Stimulated activated CD4-positive, alpha-beta T cell treated with anti-CD3 and anti-CD28 coated beads, Interleukin-12 subunit alpha, Interleukin-12 subunit beta, amount 100 ng/mL, for 24 hours (primary cell): Measurements from ENCODE around the gene NHS.
"Not testable (repeated sequence)": the region's sequence is repeated elsewhere in the genome, so short reads cannot be mapped to it uniquely, and the experiment has no call there.

ENCODE experiments used
- DNase-seq, 2 experiments: peaks; one replicate each; pipeline ENCODE4 v3.0.0-alpha.2; 2020; ENCODE audit warnings: low read depth in 2 of 2

Gene NHS

DNA sequence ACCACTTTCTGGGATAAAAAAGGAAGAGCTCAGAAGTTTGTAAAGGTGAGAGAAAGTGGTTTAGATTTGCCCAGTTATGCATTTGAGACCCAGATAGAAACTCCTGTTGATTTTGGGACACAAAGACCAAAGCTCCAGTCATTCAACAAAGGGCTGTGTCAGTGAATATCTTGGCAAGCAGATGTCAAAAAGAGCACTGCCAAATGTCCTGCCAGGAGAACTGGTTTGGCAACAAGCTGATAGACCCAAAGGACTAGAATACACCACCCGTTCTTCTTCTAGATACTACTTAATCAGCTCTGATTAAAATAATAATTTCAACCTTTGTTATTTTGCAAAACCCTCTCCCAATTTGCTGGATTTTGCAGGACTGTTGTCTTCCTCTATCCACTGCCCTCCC, 121.4 kb downstream of the NHS start:
- DNase-seq: no peak

DNA sequence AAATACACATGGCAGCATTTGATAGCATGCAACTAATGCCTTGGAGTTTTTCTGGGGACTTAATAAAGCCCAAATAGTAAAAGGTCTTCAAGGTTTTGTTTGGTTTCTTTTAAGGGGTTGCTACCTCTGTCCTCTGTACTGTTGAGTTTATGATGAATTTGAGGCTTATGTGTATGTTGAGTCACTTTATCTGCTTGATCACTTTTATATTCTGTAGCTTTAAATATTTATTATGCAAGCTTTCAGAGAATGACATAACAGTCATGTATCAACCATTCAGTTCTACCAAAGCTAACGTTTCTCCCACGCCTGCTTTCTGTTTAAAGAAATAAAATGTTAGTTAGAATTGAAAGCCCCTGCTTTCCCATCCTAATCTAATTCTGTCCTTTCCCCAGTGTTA, 122.2 kb downstream of the NHS start:
- no peak for DNase-seq

DNA sequence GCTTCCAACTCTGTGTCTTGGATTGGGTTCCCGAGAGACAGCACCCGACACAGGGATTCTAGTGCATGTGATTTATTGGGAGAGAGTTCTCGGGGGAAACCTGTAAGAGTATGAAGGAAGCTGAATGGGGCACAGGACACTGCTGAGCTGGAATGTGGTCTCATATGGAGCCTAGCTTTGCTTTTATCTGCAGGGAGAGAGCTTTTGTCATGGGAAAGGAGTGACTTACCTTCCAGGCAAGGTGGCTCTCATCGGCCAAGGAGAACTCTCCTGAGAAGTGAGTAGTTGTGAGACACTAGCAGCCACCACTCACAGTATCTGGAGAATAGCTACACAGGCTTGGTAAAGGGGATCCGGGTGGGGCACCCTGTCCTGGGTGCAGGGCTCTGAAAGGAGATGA, 124.5 kb downstream of the NHS start:
- DNase-seq: no peak

DNA sequence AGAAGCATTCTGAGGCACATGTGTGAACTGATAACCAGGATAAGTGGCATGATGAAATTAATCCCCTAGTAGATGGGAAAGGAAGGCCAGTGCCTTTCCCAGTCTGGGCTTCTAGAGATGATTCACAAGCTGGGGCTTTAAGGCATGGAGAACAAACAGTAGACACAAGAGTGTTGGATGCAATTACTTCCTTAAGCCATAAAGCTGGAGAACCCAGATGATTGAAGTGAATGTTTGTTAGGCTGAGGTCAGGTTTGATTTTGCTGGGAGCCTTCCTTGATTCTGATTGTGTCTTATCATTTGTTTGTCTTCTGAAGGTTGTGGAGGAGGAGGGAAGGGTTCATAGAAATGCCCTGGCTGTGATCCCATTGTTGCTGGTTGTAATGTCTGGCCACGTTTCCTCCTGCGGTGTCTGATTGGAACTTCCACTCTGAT, 125.2 kb downstream of the NHS start:
- no peak for DNase-seq

DNA sequence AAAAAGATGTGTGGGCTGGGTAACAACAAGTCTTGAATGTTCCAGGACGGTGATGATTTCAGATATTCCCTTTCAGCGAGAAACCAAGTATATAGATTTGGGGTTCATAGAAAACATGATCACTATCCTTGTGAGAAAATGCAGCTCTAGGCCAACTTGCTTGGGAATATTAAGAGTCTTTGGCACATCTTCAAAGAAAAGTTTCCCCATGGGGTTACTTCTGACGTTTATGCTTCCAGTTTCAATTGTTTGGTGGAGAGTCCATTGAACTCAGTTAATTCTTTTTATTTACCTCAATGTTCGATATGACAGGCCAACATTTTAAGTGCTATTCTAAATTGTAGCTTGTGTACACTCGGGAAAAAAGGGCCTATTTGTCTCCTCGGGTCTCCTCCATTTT, 126.7 kb downstream of the NHS start:
- DNase-seq: no peak

DNA sequence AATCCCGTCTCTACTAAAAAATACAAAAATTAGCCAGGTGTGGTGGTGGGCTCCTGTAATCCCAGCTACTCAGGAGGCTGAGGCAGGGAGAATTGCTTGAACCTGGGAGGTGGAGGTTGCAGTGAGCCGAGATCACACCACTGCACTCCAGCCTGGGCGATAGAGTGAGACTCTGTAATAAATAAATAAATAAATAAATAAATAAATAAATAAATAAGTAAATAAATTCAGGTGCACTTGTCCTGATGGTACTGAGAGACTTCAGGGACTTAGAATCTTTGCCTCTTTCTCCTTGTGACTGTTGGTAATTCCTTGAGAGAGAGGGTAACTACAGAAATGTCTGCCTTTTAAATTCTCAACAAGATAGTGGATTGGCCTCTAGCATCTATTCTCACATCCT, 131.4 kb downstream of the NHS start:
- not testable (repeated sequence) for DNase-seq

DNA sequence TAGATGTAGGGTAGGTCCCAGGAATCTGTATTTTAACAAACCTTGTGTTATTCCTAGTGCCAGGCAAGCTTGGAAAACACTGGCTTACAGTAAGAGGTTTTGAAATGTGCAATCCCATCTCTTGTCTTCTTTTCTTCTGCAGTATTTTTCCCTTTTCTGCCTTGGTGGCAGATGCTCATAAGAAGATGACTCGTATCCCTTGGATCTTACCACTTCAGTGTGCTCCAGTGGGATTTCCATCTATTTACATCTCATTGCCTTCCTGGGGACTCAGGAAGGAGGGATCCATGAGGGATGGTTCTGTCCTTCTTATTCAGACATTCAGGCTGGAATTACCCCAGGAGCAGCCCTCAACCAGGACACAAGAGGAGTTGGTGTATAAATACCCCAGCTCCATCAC, 136.6 kb downstream of the NHS start:
- no peak for DNase-seq

DNA sequence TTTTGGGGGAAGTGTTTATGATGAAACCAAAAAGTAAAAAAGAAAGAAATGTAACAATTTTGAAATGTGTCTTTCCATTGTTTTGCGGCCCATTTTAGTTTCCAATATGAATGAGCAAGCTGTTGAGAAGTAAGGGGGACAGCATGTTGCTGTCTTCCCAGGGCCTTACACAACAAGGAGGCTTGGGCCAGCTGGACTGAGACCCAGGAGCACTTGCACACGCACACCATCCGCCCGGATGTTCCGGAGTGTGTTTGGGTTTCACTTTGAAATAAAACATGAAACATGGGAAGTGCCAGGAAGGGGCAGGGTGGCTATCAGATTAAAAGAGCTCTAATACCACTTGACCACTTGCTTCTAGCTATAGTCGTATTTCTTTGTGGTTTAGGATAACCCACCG, 144.4 kb downstream of the NHS start:
- DNase-seq: no peak

DNA sequence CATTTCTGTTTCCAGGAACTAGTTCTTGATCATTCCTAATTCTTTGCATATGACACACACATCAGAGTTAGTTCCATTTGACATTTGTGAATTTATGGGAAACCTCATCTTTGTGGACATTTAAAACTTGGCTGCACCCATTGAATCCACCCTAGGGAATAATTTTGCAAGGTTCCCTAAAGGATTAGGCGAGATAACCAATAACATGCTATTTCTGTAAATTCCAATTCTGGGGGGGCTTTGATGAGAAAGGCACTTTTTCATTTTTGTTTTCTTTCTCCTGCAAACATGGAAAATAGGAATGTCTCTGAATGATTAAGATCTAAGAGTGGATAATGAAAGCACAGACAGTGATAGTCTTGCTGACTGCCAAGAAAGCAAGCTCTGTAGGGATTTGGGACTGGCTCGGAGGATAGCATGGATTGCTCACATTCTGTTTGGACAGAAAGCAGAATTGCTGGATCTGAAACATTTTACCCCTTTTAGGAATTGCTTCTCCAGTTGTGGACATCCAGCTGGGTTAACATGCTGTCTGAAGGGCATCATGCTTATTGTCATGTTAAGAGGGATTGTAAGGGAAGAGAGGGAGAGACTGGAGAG, 145.1 kb downstream of the NHS start:
- no peak for DNase-seq

DNA sequence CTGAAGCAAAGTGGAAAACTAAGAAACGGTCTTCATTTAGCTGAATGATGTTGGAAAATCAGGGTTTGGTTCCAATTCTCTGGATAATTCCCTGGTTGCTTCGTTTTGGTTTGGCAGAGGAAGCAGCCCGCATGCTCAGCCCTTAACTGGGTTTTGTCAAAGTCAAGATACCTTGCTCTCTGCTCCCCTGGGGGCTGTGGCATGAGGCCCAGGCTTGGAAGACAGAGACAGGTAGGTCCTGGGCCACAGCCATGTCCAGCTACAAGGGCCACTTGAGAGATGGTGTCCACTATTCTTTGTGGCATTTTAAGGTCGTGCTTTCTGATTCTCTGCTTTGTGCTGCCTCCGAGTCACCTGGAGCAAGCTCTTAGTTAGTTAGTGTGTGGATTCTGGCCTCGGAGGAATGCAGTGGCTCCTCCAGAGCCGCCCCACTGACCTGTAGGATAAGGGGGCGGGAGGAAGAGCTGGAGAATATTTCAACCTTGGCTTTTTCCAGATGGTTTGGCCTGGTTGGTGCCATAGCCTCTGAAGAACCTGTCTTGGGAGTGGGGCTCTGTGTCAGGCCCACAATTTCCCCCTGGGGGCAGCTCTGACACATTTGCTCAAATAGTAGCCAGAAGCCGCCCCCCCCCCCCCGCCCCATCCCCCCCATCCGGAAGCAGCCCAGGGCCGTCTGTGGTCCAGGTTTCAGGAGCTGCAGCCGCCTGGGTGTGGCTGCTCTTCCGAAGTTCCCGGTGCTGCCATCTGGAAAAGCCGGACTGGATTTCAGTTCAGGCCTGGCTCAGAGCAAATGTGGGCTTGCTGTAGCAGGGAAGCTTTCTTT, 147.1 kb downstream of the NHS start:
- DNase-seq: no peak

DNA sequence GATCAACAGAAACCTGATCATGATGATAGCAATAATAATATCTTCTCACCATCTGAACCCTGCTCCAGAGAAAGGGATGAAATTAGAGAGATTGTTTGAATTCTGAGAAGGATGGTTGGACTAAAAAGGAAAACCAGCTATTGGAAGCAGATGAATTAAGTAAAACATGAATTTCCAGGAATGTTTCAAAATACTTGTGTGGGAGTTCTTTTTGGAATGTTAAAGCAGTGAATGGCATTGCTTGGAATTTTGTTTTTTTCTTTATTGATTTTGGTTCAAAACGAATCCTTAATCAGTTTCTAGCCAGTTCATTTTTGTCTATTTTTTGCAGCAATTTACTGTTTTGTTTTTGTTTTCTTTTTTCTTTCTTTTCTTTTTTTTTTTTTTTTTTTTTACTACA, 150.3 kb downstream of the NHS start:
- no peak for DNase-seq

DNA sequence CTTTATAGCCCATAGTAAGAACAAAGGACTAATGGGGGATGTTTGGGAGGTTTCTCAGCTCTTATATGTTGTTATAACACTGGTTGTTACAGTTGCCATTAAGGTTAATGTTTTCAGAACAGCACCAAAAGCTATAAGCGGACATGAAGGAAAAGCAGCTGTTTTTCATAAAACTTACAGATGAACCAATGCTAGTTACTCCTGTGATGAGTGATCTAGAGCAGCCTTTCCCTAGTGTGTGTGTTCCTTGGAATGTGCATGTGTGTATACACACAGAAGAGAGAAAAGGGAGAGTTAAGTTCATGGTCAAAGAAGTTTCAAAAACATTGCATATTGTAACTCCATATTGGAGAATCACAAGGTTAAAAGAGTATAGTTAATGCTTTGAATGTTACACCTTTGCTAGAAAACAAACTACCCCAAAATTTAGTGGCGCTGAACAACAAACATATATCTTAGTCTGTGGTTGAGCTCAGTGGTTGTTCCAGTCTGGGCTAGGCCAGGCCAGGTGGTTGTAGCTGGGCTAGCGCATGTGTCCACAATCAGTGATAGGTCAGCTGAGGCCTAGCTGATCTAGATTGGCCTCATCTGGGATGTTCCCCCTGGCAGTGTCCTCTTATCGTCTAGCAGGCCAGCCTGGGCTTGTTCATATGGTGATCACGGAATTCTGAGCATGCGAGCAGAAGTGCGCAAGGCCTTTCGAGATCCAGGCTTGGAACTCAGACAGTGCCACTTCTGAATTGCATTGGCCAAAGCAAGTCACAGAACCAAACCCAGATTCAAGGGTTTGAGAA, 151.0 kb downstream of the NHS start:
- DNase-seq: no peak

DNA sequence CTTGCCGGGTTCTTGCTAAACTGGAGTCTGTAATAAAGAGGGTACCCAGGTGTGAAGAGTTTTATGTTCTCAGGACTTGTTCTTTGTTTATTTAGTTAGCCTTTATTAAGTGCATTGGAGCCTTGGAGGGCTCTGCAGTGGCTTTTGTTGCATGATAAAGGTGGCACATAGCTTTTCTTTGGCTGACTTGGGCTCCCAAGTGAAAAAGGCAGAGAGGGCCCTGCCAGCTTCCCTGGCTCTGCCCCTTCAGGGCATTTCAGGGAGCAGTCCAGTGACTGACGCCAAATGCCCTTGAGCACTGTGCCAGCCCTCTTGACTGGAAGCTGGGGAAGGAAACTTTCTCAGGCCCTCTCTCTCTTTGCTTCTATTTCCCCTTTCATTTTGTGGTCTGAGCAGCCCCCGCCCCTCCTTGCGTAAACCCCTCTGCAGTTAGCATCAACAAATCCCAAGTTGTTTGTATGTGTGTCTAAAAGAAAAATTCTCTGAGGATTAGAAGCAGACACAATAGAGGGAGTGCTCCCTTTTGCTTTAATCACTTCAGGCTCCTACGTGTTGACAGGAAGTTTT, 152.2 kb downstream of the NHS start:
- no peak for DNase-seq

DNA sequence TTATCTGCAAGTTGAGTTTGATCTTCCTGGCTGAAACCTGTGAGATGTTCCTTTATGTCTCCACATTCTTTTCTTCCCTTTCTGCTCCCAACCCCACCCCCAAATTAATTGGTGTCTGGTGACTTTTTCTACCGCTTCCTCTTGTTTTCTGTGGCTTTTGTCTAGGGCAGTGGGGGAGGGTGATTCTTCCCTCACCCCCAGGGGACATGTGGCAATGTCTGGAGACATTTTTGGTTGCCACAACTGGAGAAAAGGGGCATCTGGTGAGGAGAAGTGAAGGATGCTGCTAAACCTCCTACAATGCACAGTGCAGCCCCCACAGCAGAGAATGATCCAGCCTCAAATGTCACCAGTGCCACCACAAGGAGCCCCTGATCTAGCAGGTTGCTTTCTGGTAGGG, 152.9 kb downstream of the NHS start:
- DNase-seq: no peak

DNA sequence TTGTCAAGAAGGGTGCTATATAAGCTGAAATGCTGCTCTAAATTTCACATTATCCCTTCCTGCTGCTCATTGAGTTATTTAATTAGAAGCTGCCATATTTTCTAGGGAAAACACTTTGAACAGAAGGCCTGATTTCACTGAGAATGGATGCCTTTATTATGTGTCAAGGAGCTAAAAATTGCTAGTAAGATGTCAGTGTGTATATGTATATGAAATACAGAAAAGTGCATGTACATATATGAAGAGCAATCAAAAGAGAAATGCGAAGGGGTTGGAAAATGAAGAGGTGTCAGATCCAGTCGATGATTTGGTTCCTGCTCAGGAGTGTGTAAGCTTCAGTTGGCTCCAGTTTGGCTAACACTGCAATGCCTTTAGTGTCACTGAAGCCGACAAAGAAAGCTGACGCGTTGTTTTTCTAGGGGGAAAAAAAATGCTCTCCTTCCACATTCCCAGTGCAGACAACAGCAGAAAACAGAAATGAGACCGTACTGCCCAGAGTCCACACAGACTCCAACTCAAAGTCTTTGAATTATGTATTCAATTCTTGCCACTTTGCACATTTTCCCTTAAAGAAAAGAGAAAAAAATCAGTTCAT, 154.2 kb downstream of the NHS start:
- no peak for DNase-seq

DNA sequence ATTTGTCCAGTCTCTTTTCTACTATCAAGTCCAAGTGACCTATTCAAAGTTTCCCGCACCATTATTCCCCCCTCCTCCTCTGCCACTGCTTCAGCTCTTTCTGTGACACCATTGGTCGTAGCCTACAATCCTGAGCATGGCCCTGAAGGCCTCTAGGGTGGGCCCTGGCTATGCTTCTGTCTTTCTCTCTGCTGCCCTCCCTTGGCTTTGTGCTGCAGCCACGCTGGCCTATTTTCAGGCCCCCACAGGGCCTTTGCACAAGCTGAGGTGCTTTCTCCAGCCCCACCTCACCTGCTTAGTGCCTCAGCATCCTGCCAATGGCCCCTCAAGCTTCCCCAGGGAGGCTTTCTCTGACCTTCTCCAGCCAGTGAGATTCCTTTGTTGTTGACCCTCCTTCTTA, 156.5 kb downstream of the NHS start:
- no peak for DNase-seq

DNA sequence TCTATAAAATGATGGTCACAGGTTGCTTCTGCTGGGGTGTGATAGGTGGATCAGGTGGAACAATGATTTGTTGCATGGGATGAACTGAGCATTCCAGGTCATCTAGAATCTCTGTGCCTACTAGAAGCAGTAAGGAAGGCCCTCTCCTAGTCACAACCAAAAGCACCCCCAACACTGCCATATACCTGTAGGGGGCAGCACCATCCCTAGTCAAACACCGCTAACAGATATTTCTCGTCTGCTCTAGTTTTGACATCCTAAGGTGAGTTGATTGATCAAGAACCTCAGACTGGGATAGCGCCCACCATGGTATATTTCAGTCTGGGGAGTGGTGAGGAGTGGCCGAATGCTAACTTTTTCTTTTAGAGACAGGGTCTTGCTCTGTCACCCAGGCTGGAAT, 160.2 kb downstream of the NHS start:
- peak; percentile 7 to 39 for DNase-seq

DNA sequence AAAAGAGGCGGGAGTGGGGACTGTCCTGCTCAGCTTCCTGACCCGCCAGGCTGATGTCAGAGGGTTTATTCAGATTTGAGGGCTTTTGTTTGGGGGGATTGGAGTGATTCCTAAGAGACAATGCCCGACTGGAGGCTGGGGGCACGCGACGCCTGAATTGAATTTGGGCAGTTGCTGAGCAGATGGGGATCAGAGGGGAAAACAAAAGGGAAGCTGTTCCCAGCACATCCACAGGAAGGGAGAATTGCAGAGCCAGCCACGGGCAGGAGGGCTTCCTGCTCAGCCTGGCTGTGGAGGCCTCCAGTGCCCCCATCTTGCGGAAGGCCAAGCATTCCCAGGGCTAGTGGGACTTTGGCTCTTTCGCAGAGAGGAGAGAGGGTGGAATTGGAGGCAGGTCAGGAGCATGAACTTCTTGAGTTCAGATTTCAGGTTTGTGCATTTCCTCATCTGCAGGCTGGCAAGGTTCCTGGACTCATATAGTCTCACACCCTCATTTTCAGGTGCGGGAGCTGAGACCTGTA, 162.8 kb downstream of the NHS start:
- DNase-seq: no peak

DNA sequence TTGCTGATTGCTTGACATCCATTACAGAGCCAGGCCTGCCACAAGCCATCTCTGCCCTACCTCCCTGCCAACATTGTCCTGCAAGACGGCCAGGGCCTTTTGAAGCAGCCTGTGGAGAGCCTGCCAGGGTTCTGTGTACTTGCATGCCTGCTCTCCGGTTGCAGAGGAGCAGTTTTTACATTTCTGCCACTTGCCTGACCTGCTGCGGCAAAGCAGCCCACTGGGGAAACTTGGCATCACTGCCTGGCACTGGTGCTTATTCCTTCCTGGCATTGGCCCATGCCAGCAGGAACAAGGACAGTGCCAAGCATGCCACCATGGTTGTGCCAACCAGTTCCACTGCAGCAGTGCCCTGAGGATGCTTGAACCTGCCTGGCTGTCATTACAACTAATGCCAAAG, 167.1 kb downstream of the NHS start:
- DNase-seq: no peak

DNA sequence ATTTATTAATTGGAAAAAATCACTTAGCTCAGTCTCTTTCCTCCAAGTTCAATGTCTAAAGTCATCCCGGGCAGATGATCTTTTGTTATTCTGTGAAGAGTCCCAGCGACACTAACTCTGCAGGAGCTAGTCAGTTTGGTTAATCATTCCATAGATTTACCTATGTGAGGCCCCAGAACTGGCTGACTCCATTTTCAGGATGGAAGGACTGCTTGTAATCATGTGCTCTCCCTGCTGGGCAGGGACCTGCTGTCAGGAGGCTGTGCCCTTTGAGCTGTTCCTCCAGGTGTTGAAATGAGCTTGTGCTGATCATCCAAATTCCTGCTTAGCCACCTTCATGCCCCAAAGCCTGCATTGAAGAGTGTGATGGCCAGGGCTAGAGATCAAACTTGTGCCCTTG, 169.8 kb downstream of the NHS start:
- no peak for DNase-seq

DNA sequence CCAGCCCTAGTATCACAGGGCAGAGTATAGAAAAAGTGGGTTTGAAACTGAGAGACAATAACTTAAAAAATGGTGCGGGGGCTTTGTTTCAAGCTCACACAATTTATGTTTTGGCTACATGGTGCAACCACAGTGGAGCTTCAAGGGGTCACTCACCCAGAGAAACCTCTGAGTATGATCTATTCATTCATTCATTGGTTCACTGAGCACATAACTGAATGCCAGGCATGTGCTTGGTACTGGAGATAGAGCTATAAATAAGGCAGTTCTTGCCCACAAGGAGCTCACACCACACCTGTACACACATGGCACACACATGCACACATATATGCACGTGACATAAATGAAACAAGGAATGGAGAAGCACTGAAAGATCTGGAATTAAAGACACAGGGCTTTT, 171.4 kb downstream of the NHS start:
- DNase-seq: no peak

DNA sequence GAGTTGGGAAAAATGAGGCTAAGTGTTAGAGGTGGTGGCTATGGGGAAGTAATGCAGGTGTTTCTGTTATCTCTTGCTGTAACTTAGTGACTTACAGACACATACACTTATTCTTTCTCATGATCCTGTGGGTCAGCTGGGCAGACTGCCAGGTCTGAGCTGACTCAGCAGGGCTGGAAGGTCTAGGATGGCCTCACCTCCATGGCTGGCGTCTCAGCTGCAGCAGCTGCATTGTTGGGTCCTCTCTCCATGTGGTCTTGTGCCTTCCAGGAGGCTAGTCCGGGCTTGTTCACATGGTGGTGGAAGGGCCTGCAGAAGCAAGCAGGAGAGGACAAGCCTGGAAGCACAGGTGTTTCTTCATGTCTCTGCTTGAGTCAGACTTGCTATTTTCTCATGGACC, 172.7 kb downstream of the NHS start:
- DNase-seq: no peak
